ENCODE measurements around the gene RAB37.

Gene RAB37

DNA sequence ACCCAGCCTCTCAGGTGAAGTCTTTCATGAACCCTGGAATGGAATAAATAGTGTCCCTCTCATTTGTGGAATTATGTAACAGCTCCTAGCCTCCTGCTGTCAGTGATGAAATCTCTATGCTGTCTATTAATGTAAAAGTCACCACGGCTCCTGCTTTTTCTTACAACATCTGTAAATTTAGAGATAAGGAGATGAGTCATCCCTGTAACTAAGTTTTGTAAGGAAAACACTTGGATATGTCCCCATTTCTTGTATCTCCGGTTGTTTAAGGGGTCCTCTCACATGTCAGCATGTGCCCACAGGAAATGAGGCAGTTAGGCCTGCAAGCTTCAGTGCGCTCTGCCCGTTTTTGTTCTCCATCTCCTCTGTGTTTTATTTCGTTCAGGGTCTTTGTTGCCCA lies 41.9 kb downstream of the RAB37 start:
- no peak for DNase-seq (ENCODE audit: low read depth)

- no peak for DNase-seq (ENCODE audit: low read depth)
Observed at GRCh38 chr17:74779501-74779900, 42.4 kb downstream of the RAB37 start.

DNA sequence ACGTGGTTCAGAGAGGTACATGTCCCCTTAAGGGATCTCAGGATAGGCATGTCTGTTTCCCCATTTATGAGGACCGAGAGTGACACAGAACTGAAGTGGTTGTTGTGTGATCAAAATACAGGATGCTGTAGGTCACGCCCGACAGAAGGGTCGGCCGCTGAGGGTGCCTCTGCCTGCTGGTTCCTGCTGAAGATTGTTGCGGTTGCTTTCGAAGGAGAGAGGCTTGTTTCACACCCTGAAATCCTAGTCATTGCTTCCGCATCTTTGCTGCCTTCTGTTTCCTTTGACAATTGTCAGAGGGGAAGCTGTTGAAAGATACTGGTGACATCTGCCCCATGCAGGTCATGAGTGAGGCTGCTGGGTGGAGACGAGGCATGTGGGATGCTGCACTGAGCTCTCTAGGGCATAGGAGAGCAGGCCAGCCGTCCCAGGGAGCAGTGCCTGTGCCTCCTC lies 42.9 kb downstream of the RAB37 start:
- DNase-seq (ENCODE audit: low read depth) = no peak

- DNase-seq (ENCODE audit: low read depth) = no peak
Observed at GRCh38 chr17:74780443-74781238, 43.6 kb downstream of the RAB37 start.

GRCh38 chr17:74782571-74782970 lies 45.5 kb downstream of the RAB37 start:
- no peak for DNase-seq (ENCODE audit: low read depth)

DNA sequence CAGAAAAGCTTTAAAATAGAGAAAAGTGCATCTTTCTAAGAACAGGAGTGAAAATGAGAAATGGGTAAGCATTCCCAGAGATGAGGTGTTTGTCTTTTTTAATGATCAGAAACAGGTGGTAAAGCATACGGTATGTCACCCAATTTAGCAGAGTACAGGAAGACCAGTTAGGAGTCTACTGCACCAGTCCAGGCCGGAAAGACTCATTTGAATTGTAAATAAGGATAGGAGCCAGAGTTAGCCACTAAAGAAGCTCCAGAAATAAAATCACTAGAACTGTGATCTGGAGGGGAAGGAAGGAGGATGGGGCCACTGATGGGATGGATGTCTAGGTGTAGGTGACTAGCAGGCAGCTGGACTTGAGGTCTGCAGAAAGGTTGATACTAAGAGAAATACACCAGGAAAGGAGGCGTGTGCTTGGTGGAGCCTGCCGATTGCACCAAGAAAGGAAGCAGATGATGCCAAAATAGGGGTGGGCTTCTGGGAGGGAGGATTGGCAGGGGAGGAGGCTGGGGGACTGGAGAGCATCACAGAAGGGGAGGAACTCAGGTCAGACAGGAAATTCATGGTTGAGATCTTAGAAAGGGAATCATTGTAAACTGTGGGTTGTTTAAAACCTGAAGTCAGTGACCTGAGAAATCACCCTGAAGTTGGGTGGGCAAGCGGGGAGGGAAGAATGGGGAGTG lies 47.2 kb downstream of the RAB37 start:
- no peak for DNase-seq (ENCODE audit: low read depth)

DNA sequence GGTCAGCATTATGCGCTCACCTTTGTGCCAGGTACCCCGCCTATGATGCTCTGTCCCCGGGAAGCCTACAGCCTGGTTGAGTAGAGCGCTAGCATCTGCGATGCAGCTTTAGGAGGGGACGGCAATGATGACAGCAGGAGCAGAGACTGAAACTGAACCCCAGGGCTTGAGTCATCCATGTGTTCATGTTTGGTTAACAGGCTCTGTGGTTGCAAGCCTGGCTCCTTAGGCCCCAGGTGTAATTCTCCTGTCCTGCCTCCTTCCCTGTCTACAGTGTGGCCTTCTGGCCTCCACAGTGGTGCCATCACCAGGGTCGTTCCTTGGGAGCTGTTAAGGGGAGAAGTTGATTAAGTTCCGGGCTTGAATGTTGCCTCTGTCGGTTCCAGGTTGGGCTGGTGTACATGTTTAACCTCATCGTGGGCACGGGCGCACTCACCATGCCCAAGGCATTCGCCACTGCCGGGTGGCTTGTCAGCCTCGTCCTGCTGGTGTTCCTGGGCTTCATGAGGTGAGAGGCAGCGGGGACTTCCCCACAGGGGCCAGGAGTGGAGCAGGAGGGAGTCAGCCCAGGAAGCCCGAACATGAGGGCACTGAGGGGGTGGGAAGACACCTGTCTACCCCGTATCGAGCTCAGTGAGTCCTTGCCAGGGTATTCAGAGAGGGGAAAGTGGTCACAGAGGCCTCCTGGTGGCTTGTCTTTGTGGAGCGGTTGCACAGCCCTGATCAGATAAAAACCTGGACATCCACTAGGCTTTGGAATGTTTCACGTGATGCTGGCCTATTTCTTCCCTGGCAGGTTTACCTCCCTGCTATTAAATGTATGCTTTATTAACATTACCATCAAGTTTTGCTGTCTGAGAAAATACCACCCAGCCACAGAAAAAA lies 48.3 kb downstream of the RAB37 start:
- DNase-seq (ENCODE audit: low read depth) = no peak

- DNase-seq (ENCODE audit: low read depth) = no peak
Observed at GRCh38 chr17:74785981-74786360, 48.9 kb downstream of the RAB37 start.

- DNase-seq (ENCODE audit: low read depth) = no peak
Observed at GRCh38 chr17:74786431-74787055, 49.5 kb downstream of the RAB37 start.

GRCh38 chr17:74790161-74791058 lies 53.4 kb downstream of the RAB37 start:
- no peak for DNase-seq (ENCODE audit: low read depth)

DNA sequence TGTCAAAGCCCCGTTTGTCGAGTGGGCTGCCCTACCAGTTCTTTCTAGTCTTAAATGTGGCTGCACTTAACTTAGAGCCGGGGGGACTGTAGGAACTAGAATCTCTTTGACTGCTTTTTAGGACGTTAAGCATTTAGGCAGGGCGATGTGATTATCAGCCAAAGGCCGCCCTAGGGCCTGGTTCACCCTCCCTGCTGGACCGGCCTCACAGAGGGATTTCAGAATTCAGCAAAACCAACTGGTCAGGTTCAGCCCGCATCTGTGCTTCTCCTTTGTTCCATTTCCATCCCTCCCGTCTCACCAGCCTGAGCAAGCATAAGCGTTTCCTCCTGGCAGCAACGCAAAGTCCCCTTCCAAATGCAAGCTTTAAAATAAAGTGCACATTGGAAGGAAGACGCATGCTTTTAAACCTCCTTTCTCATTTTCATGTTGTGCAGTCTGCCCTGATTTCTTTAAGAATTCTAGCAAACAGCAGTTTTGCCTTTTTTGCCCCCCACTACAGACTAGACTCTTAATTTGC lies 55.6 kb downstream of the RAB37 start:
- no peak for DNase-seq (ENCODE audit: low read depth)

DNA sequence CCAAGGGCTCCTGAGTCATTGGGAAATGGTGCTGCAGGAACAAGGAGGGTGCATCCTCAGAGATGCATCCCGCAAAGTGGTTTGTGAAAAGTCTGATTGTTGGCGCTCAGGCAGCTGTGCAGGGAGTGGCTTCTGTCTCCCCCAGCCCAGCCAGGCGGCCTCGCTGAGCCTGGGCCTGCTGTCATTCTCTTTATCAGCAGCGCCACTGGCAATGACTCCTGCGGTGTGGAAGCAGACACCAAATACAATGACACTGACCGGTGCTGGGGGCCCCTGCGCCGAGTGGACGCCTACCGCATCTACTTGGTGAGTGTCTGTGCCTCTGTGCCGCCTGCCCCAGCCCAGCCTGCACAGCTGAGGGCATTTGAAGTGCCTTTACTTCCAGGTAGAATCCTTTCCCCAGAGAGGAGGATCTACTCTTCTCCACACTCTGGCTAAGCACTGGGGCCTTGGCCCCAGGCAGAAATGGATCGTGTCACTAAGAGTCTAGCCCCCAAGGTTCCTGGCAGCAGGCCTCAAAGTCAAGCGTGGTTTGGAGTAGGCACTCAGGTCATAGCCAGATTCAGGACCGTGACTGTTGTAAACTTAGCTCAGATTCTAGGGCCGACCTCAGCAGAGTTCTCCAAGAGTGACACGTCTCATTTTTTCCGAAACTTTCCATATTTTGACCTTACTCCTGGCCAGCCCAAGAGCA lies 58.4 kb downstream of the RAB37 start:
- DNase-seq (ENCODE audit: low read depth) = no peak

DNA sequence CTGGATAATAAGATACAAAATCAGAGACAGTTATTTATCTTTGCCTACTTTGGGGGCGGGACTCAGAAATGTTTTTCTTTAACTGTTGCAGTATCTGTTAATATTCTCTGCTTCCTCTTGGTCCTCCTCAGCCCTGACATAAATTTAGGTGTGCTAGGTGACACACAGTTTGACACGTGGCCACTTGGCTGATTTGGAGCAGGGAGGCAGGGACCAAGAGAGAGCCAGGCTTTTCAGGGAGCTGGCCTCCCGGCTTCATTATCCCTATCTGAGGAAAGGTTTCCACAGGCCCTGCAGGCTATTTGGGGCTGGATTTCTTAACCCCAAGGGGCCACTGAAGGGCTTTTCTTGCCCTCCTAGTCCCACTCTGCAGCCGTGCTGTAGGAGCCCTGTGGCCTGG lies 59.2 kb downstream of the RAB37 start:
- DNase-seq (ENCODE audit: low read depth) = no peak

DNA sequence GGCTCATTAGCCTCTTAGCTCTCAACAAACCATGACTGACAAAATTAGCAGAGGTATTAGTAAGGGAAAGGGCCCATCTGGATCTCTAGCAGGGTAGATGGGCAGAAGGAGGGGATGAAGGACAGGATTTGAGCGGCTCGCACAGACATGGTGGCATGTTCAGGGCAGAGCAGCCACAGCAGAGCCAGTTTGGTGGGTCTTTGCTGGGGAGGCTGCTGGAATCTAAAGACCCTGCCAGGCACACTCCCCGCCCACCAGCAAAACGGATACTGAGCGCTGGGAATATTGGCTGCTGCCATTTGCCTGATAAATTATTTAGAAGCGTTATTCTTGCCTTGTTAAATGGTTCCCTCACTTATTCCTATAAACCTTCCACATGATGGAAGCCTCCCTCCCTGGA lies 59.8 kb downstream of the RAB37 start:
- no peak for DNase-seq (ENCODE audit: low read depth)

Data from HS-27A (cell line).